GM12878 (cell line): Measurements from ENCODE around the gene FAXC. TPM values are rescaled to one million over a fixed set of nuclear protein-coding genes. Genes with fewer than 3 reads are reported as not detected.

ENCODE experiments used
- CREB1 ChIP-seq: IDR thresholded peaks from 2 replicates; pipeline ENCODE4 v1.6.1; 2012; ENCODE audit warnings: low read depth, mild to moderate bottlenecking, inconsistent platforms
- E2F8 ChIP-seq: fragments of 450-650 bp; IDR thresholded peaks from 2 replicates; pipeline ENCODE4 v1.6.1; 2018; ENCODE audit warnings: mild to moderate bottlenecking, low read depth, moderate library complexity; ENCODE audit not compliant: partially characterized antibody
- ELK1 ChIP-seq: IDR thresholded peaks from 2 replicates; pipeline ENCODE4 v1.6.1; 2012; ENCODE audit warnings: low read depth, low read length, improper control_type of control experiment
- HDGF ChIP-seq: fragments of 450-650 bp; IDR thresholded peaks from 2 replicates; pipeline ENCODE4 v1.6.1; 2016; ENCODE audit warnings: antibody characterized with exemption
- NKRF ChIP-seq: fragments of 450-650 bp; conservative IDR thresholded peaks from 2 replicates; pipeline ENCODE4 v1.6.1; 2017; ENCODE audit warnings: mild to moderate bottlenecking, moderate library complexity
- NR2F1 ChIP-seq: fragments of 450-650 bp; conservative IDR thresholded peaks from 2 replicates; pipeline ENCODE4 v1.6.1; 2017; ENCODE audit warnings: mild to moderate bottlenecking
- PKNOX1 ChIP-seq: fragments of 450-650 bp; IDR thresholded peaks from 2 replicates; pipeline ENCODE4 v1.6.1; 2016; ENCODE audit warnings: mild to moderate bottlenecking
- PML ChIP-seq: IDR thresholded peaks from 2 replicates; pipeline ENCODE4 v1.6.1; 2012; ENCODE audit warnings: low read length, inconsistent platforms
- POLR2A ChIP-seq: IDR thresholded peaks from 2 replicates; pipeline ENCODE4 v1.6.1; 2011; ENCODE audit warnings: low read depth, mild to moderate bottlenecking, low read length
- POLR2AphosphoS5 ChIP-seq: IDR thresholded peaks from 2 replicates; pipeline ENCODE4 v1.6.1; 2011; ENCODE audit warnings: mild to moderate bottlenecking, low read length, inconsistent platforms
- PRDM15 ChIP-seq: fragments of 450-650 bp; formaldehyde crosslinking; IDR thresholded peaks from 2 replicates; pipeline ENCODE4 v1.4.0; 2020; ENCODE audit warnings: mild to moderate bottlenecking, moderate library complexity
- SP1 ChIP-seq: IDR thresholded peaks from one replicate; pipeline ENCODE4 v1.6.1; 2011; ENCODE audit warnings: low read depth, low read length
- ZBTB11 ChIP-seq: fragments of 450-650 bp; formaldehyde crosslinking; IDR thresholded peaks from 2 replicates; pipeline ENCODE4 v1.5.0; 2022; ENCODE audit warnings: mild to moderate bottlenecking, missing genetic modification characterization
- polyA plus RNA-seq, 11 experiments: library from polyadenylated mRNA; depleted of rRNA in 4 of 11; unstranded in 6 of 11; stranded (reverse) in 5 of 11; fragments of >200 nt; fragmentation: Nextera tagmentation in 4 of 11; fragmentation: Illumina TruSeq in 1 of 11; extraction: Ambion mirVana in 4 of 11; extraction: Trizol in 1 of 11; gene quantifications; 1 replicate in 1 of 11; 2 replicates in 10 of 11; pipeline versions ENCODE4 v1.2.1 to v1.2.3, GENCODE V29; 2011 to 2016; ENCODE audit warnings: inconsistent platforms in 2 of 11, missing spikeins in 2 of 11, low read depth in 1 of 11
- total RNA-seq, 4 experiments: library from RNA; depleted of rRNA in 3 of 4; stranded (reverse); fragments of >200 nt in 3 of 4; fragmentation: Illumina TruSeq in 1 of 4; extraction: Trizol in 1 of 4; gene quantifications; 2 replicates each; pipeline versions ENCODE4 v1.2.1 to v1.2.3, GENCODE V29; 2013 to 2021

FAXC gene
- total and polyA plus RNA-seq, 10 of the 15 experiments (the other 5 are each of a cell fraction or from before 2014, with no cell fraction given): not detected

GRCh38 chr6:99393698-99394531 lies 44.4 kb upstream of the FAXC start, which contains the start of gene COQ3 (continued):
- TF ChIP-seq ZBTB11 (CRISPR knock-in tag) (peak; percentile 88), NKRF (peak; percentile 63), PML (peak; percentile 84; the same call in 1 of the 2 replicates), SP1 (no peak), HDGF (0 out of 2 replicates have a peak, but pooled peaks have one; percentile 11), NR2F1 (peak; percentile 62), POLR2A (peak; percentile 71), PKNOX1 (peak; percentile 13; the same call in 1 of the 2 replicates), E2F8 (peak; percentile 76), ELK1 (peak; percentile 94), CREB1 (peak; percentile 63; the same call in 1 of the 2 replicates), POLR2AphosphoS5 (peak; percentile 85), PRDM15 (CRISPR knock-in tag) (no peak)
